Measurements from ENCODE around the gene CZIB.

DNA sequence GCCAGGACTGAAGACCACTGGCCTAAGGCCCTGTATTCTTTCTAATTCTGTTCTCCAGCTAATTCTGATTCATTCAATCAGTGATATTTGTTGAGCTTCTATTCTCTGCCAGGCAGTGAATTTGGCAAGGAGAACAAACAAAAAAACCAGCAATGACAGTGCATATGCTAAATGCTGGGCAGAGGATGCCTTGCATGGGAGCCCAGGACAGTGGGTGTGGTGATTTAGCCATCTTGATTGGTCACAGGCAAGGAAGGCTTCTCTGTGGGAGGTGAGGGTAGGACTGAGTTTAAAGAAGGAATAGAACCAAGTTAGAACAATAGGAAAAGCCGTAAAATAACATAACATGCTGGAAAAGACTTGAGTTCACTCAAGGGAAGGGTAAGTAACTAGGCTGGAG is 33.0 kb downstream of the CZIB start:
- no peak for TF ChIP-seq PHF8 (conservative IDR thresholded peaks at IDR 0.05; ENCODE audit: low read depth, low read length)
- TF ChIP-seq, protein P1, sequence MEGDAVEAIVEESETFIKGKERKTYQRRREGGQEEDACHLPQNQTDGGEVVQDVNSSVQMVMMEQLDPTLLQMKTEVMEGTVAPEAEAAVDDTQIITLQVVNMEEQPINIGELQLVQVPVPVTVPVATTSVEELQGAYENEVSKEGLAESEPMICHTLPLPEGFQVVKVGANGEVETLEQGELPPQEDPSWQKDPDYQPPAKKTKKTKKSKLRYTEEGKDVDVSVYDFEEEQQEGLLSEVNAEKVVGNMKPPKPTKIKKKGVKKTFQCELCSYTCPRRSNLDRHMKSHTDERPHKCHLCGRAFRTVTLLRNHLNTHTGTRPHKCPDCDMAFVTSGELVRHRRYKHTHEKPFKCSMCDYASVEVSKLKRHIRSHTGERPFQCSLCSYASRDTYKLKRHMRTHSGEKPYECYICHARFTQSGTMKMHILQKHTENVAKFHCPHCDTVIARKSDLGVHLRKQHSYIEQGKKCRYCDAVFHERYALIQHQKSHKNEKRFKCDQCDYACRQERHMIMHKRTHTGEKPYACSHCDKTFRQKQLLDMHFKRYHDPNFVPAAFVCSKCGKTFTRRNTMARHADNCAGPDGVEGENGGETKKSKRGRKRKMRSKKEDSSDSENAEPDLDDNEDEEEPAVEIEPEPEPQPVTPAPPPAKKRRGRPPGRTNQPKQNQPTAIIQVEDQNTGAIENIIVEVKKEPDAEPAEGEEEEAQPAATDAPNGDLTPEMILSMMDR (IDR thresholded peaks at IDR 0.05; ENCODE audit: control extremely low read depth in 1 of 3, insufficient read depth in 1 of 3, low read depth in 1 of 3, low read length in 3 of 3) = no peak
- TF ChIP-seq ZNF274 (IDR thresholded peaks at IDR 0.05; ENCODE audit: borderline replicate concordance, extremely low read depth, low read length) = no peak
- no peak for TF ChIP-seq EP300 (IDR thresholded peaks at IDR 0.05; ENCODE audit: borderline replicate concordance in 1 of 2, low read depth in 2 of 2, low read length in 2 of 2)
- TF ChIP-seq, protein P2, sequence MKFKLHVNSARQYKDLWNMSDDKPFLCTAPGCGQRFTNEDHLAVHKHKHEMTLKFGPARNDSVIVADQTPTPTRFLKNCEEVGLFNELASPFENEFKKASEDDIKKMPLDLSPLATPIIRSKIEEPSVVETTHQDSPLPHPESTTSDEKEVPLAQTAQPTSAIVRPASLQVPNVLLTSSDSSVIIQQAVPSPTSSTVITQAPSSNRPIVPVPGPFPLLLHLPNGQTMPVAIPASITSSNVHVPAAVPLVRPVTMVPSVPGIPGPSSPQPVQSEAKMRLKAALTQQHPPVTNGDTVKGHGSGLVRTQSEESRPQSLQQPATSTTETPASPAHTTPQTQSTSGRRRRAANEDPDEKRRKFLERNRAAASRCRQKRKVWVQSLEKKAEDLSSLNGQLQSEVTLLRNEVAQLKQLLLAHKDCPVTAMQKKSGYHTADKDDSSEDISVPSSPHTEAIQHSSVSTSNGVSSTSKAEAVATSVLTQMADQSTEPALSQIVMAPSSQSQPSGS (IDR thresholded peaks at IDR 0.05; ENCODE audit: low read length) = no peak
- TF ChIP-seq POLR2AphosphoS5 (IDR thresholded peaks at IDR 0.05; ENCODE audit: low read depth, low read length) = no peak
- TF ChIP-seq FOSL1 (IDR thresholded peaks at IDR 0.05; ENCODE audit: insufficient read depth, low read depth, low read length) = no peak
- TF ChIP-seq KDM1A (IDR thresholded peaks at IDR 0.05; ENCODE audit: borderline replicate concordance, low read length) = no peak
- TF ChIP-seq BRCA1 (IDR thresholded peaks at IDR 0.05; ENCODE audit: low read depth, low read length) = no peak
- no peak for TF ChIP-seq GTF2F1 (IDR thresholded peaks at IDR 0.05; ENCODE audit: borderline replicate concordance, low read depth, low read length)
- TF ChIP-seq POLR2A (IDR thresholded peaks at IDR 0.05; ENCODE audit: control extremely low read depth in 1 of 2, low read depth in 2 of 2, low read length in 2 of 2) = no peak
